Epithelial cell of prostate (primary cell): ENCODE results near the gene NANOS1.

Experiments
- DNase-seq: peaks from one replicate; pipeline ENCODE4 v3.0.0-alpha.2; 2011; ENCODE audit warnings: low read depth, low spot score
- H3K27ac ChIP-seq: fragments of 450-650 bp; 2 replicates; pipeline ENCODE4 v1.5.1; 2017; ENCODE audit warnings: mild to moderate bottlenecking

Gene NANOS1, protein sequence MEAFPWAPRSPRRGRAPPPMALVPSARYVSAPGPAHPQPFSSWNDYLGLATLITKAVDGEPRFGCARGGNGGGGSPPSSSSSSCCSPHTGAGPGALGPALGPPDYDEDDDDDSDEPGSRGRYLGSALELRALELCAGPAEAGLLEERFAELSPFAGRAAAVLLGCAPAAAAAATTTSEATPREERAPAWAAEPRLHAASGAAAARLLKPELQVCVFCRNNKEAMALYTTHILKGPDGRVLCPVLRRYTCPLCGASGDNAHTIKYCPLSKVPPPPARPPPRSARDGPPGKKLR

DNA sequence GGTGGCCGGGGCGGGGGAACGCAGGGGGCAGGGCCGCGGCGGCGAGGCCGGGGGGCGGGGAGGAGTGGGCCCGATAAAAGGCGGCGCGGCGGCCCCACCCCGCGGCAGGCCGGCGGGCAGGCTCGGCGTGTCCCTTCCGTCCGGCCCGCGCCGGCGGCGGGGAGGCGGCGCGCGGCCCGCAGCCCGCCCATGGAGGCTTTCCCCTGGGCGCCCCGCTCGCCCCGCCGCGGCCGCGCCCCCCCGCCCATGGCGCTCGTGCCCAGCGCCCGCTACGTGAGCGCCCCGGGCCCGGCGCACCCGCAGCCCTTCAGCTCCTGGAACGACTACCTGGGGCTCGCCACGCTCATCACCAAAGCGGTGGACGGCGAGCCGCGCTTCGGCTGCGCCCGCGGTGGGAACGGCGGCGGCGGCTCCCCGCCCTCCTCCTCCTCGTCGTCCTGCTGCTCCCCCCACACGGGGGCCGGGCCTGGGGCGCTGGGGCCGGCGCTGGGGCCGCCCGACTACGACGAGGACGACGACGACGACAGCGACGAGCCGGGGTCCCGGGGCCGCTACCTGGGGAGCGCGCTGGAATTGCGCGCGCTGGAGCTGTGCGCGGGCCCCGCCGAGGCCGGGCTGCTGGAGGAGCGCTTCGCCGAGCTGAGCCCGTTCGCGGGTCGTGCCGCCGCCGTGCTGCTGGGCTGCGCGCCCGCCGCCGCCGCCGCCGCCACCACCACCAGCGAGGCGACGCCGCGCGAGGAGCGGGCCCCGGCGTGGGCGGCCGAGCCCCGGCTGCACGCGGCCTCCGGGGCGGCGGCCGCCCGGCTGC, at the start of gene NANOS1:
Gene NANOS1 (plus strand): TSS at position 102 of the 808 bp plus-strand sequence. CDS start 88 bp downstream, at position 190.
- no peak for DNase-seq
- H3K27ac ChIP-seq = no peak within 1 kb of the TSS

DNA sequence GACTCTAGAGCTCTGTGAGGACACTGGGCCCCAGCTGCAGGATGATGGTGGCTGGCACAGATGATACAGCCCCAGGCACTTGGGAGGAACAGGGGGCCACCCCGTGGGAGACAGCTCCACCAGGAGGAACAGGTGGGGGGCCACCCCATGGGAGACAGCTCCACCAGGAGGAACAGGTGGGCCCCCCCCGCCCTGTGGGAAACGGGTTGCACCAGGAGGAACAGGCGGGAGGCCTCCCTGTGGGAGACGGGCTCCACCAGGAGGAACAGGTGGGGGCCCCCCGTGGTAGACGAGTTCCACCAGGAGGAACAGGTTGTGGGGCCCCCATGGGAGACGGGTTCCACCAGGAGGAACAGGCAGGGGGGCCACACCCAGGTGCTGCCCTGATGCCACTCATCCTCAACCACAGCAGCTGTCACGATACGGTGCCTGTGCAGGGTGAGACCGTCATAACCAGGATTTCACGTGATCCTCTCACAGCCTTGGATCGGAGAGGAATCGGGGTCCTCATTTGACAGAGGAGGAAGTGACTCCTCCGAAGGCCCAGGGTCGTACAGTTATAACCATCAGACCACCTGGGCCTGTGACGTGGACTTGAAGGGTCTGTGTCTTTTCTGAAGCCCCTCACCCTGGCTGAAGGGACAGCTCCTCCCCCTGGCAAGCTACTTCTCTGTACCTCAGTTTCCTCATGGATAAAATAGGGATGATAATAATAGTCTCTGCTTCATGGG, 49.2 kb upstream of the NANOS1 start:
- no peak for DNase-seq
- no peak overlapping the region for H3K27ac ChIP-seq

DNA sequence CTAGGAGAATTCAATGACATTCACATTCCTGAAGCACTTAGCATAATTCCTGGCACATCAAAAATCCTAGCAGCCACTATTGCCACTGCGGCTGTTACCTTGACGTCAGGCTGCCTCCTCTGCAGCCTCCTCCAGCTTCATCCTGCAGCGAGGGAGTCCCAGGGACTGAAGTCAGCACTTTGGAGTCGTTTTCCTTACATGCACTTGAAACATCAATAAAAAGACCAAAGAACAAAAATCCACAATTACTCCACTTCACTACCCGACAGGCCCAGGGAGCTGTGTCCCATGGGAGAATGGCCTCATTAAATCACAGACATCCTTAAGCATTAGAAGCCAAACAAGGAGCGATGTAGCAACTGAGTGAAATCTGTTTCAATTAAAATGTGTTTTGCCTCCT, 48.6 kb upstream of the NANOS1 start:
- no peak for DNase-seq
- no peak overlapping the region for H3K27ac ChIP-seq

DNA sequence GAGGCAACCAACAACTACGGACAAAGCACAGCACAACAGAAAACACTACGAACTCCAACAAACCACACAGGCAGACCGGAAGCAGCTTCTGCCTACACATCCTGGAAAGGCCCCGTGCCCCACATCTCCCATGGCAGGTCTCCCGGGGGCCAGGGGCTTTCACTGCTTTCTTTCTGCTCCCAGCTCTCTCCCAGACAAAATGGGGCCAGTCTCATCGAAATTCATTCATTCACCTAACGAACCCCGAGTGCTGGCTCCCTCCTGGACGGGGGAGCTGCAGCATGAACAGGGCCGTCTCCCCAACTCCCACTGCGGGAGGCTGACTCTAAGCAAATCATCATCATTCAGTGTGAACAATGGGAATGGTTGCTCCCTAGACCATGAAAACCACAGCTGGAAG, 47.6 kb upstream of the NANOS1 start:
- no peak overlapping the region for H3K27ac ChIP-seq
- no peak for DNase-seq

DNA sequence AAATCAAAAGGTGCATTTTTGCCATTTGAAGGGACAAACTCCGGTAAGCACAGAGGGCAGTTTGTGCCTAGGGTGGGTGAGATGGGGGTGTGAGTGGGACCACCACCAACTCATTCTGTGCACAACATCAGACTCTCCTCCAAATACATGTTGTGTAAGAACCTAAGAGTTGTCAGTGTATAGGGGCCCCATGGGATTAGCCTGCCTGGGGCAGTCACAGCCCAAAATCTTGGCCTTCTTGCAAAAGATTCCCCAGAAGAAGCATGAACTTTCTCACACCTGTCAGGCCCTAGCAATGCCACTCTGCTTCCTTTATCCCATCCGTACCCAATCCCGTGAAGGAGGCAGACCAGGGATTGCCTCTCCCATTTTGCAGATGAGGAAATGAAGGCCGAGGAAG, 47.1 kb upstream of the NANOS1 start:
- no peak for DNase-seq
- no peak overlapping the region for H3K27ac ChIP-seq

DNA sequence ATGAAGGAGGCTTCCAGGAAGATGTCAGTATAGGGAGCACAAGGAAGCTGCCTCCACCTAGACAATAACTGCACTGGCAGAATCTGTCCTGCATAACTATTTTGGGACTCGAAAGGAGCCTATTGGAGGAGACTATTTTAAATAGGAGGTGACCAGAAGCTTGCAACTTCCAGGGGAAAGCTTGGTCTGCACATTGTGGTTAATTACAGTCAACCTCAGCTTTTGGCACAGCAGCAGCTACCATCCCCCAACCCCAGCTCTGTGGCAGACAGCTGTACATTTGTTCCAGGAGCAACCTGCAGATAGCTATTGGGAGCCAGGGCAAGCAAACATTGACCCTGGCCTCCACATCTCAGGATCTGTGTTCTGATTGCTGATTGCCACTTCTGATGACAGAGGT, 46.3 kb upstream of the NANOS1 start:
- no peak for DNase-seq
- no peak overlapping the region for H3K27ac ChIP-seq

DNA sequence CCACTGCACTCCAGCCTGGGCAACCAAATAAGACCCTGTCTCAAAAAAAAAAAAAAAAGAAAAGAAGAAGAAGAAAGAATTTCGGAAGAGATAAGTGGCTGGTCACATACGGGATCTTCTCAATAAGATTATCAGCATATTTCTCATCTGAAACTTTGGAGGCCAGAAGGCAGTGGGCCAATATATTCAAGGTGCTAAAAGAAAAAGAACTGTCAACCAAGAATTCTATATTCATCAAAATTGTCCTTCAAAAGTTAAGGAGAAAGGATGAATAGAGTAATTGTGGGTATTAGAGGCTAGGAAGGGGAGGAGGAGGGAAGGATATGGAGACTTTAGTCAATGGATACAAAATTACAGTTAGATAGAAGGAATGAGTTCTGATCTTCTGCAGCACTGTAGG, 43.9 kb upstream of the NANOS1 start:
- H3K27ac ChIP-seq = no peak overlapping the region
- DNase-seq = no peak

DNA sequence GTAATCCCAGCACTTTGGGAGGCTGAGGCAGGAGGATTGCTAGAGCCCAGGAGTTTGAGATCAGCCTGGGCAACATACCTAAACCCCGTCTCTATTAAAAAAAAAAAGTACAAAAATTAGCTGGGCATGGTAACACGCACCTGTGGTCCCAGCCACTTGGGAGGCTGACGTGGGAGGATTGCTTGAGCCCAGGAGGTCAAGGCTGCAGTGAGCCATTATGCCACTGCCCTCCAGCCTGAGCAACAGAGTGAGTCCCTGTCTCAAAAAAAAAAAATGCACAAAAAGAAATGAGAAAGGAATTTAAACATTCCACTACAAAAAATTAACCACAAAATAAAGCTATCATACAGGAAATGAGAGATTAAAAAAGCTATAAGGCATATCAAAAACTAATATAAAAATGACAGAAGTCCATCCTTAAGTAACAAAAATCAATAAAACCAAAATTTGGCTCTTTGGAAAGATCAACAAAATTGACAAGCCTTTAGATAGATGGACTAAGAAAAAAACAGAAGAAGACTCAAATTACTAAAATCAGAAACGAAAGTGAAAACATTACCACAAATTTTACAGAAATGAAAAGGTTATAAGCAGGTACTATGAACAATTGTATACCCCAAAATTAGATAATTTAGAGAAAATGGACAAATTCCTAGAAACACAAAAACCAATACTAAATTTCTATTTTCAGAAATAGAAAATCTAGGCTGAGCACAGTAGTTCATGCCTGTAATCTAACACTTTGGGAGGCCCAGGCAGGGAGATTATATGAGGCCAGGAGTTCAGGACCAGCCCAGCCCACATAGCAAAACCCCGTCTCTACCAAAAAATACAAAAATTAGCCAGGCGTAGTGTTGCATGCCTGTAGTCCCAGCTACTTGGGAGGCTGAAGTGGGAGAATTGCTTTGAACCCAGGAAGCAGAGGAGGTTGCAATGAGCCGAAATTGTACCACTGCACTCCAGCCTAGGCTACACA, 42.4 kb upstream of the NANOS1 start:
- DNase-seq = no peak
- H3K27ac ChIP-seq = no peak overlapping the region

DNA sequence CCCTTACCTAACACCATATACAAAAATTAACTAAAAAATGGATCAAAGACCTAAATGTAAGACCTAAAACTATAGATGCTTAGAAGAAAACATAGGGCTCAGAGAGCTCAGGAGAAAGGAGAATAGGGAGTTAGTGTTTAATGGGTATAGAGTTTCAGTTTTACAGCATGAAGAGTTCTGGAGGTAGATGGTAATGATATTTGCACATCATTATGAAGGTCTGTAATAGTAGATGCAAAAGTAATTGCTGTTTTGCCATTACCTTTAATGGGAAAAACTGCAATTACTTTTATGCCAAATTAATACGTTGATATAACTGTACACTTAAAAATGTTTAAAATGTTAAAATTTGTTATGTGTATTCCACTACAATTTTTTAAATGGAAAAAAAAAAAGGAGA, 39.2 kb upstream of the NANOS1 start:
- DNase-seq = no peak
- no peak overlapping the region for H3K27ac ChIP-seq

DNA sequence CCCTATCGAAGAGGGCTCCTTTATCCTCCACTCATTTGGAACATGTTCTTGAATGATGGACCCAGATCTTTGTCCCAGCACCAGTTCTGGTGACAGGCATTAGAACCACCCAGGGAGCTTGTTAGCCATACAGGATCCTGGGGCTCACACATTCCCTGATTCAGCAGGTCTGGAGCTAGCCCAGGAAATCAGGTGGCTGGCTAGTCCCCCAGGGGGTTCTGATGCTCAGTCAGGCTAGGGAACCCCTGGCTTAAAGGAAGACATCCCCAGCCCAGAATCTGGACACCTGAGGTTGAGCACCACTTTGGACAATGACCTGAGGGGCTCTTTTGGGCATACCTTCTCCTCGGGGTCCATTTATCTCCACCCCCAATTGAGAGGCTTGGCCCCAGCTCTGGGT, 37.0 kb upstream of the NANOS1 start:
- DNase-seq = no peak
- no peak overlapping the region for H3K27ac ChIP-seq

DNA sequence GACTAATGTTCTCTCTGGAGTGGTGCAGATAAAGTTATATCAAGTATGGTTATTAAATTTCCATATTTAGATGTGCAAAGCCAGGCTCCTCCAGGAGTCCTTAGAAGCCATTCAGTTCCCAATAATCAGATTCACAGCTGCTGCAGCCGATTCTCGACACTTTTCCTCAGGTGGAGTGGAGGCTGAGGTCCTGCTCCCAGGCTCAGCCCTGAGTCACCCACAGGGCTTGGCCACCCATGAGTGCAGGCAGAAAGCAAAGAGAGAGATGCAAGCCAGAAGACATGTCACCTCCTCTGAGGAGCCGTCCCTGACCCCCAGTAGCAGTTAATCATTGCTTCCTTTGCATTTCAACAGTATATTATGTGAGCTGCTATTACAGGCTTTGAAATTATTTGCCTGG, 36.3 kb upstream of the NANOS1 start:
- H3K27ac ChIP-seq = no peak overlapping the region
- no peak for DNase-seq

DNA sequence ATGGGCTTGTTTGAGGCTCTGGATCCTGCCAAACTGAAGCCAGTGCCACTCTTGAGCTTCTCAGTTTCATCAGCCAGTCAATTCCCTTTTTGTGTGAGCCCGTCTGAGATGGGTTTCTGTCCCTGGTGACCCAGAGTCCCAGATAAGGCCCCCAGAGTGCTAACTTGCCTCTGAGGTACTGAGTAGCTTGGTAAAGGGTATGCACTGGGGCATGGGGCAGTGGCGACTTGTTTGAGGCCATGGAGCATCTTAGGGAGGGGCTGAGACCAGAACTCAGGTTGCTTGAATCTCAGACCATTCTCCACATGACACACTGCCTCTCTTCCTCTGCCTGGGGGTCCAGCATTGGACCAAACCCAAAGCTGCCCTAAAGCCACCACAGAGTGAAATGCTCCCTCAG, 35.2 kb upstream of the NANOS1 start:
- H3K27ac ChIP-seq = no peak overlapping the region
- no peak for DNase-seq

DNA sequence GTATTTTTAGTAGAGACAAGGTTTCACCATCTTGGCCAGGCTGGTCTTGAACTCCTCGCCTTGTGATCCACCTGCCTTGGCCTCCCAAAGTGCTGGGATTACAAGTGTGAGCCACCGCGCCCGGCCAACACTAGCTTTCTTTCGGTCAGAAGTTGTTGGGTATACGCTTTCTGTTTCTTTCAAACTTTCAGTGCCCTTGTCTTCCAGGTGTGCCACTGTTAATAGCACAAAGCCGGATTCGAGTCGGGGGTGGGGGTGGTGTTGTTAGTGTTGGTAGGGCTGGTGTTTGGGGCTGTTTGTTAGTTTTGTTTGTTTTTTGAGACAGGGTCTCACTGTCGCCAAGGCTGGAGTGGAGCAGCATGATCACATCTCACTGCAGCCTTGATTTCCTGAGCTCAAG, 33.8 kb upstream of the NANOS1 start:
- no peak overlapping the region for H3K27ac ChIP-seq
- no peak for DNase-seq

DNA sequence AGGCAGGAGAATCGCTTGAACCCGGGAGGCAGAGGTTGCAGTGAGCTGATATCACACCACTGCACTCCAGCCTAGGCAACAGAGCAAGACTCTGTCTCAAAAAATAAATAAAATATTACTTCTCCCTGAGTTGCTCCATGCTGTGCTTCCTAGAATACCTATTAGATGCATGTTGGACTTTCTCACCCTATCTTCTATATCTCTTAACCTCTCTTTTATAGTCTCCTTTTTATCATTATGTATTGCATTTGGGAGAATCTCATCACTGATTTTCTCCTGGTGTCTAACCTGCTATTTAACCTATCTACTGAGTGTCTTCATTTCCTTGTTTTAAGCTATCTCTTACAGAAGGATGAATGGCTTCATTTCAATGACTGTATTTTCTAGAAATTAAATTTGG, 32.1 kb upstream of the NANOS1 start:
- H3K27ac ChIP-seq = no peak overlapping the region
- no peak for DNase-seq

DNA sequence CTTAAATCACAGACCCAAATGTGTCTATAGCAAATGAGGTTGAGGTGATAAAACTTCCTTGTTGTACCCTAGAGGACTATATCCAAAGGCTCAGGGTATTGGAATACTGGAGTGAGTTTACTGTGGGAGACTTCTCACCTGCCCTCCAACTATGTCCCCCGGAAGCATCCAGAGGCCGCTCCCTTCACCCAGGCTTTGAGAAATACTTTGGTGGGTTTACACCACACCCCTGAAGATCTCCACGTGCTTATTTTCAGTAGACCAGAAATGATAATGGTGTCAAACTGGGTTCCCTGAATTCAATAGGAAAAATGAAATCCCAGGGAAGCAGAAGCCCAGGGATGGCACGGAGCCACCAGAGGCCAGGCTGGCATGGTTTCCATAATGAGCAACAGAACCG, 31.3 kb upstream of the NANOS1 start:
- H3K27ac ChIP-seq = no peak overlapping the region
- DNase-seq = no peak

DNA sequence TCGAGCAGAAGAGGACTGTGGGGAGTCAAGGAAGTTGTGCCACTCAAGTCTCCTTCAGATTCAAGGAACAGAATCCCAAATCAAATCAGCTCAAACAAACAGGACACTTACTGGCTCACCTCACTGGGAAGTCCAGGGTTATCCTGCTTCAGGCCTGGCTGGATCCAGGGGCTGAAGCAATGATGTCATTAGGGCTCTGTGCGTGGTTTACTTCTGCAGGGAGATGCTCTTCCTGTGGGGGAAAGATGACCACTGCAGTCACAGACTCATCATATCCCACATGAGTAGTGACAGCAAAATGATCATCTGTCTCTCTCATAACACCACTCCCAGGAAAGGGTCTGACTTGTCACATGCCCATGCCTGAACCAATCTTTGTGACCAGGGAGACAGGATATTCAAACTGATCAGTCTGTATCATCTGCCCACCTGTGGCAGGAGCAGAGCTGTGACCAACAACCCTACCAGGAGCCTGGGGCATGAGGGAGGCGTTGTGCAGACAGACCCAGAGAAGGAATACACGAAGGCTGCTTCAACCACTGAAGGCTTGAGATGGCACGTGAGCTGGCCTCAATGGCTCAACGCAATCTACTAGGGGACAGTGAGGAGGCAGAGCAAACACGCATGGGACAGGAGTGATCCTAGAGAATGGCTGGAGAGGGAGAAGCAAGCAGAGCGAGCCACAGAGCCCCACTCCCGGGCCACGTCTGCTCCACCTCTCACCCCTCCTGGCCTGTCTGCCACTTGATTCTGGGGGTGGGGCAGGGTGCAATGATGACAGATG, 27.6 kb upstream of the NANOS1 start:
- H3K27ac ChIP-seq = no peak overlapping the region
- no peak for DNase-seq

DNA sequence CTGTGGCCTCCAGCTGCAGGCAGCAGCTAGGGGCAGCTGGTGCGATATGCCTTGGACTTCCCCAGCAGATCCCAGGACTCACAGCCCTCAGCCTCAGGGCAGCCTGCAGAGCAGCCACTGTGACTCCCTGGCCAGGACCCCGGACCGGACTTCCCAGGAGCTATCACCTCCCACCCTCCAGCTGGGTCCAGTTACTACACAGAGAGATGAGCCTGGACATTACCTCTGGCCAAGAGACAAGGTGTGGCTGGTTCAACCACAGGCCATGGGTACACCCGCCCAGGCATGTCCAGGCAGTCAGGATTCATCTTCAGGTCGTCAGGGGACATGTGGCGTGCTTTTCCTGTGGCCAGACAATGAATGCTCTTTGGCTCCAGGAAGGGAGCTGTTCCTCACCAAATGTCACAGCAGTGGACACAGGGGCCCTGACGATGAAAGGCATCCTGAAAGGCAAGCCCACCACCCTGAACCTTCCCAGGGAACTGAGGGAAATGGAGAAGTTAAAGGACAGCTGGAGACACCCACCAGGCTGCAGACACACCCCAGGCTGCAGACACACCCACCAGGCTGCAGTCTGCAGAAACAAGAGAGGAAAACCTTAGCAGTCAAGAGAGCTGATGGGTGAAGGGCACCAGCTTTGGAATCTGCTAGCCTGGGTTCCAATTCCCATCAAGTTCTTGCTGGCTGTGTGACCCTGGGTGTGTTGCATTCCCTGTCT, 25.8 kb upstream of the NANOS1 start:
- no peak for DNase-seq
- H3K27ac ChIP-seq = no peak overlapping the region

DNA sequence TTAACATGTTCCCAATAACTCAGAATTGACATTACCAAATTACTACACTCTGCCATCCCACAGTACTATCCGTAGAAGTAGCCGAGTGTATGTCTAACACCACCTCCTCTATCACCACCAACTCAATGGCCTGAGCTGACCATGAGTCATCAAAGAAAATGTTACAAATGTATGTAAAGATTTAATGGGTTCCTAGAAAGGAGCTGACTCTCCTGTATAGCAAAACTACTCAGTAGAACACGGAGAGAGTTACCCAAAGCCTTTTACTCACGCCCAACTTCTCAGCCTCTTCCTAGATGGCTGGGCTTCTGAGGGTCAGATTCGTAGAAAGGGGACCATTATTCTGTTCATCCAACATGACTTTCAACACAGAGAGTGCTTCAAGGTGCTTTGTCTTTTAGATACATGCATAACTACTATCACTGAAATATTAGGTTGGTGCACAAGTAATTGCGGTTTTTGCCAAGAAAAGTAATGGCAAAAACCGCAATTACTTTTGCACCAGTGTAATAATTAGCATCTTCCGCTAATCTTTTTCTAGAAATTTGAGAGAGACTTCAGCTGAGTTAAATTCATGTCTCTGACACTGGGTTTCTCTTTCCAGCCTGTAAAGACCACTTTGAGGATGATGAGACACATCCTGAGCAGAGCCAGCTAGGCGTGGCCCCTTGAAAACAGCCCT, 24.0 kb upstream of the NANOS1 start:
- H3K27ac ChIP-seq = no peak overlapping the region
- DNase-seq = no peak
